Transverse colon (tissue), 4 donors: ENCODE data around the gene USP28. TPM values are rescaled to one million over a fixed set of nuclear protein-coding genes. Genes with fewer than 3 reads are reported as not detected.
A peak's percentile ranks its signal among the peaks of the same experiment; 100 is the strongest.

Experiments used
- DNase-seq: peaks from one replicate; pipeline ENCODE4 v3.0.0-alpha.2; 2019
- H3K27ac ChIP-seq, 4 donors: fragments of 200-600 bp; sonication (generic); 2 replicates each; pipeline ENCODE4 v1.5.1; 2016 to 2018; ENCODE audit warnings: inconsistent platforms in 4 of 4
- H3K27me3 ChIP-seq: fragments of 200-600 bp; sonication (generic); 2 replicates; pipeline ENCODE4 v1.5.1; 2017; ENCODE audit warnings: inconsistent platforms
- H3K36me3 ChIP-seq, 4 donors: fragments of 200-600 bp; sonication (generic); 2 replicates each; pipeline ENCODE4 v1.5.1; 2017 to 2019; ENCODE audit warnings: inconsistent platforms in 4 of 4
- H3K4me1 ChIP-seq, 4 donors: fragments of 200-600 bp; sonication (generic); 2 replicates each; pipeline ENCODE4 v1.5.1; 2017 to 2020; ENCODE audit warnings: inconsistent platforms in 4 of 4
- H3K4me3 ChIP-seq, 4 donors: fragments of 200-600 bp; sonication (generic); 1 replicate in 1 of 4; 2 replicates in 3 of 4; pipeline versions ENCODE4 v1.5.1 to v1.6.1; 2017 to 2019; ENCODE audit warnings: inconsistent platforms in 4 of 4
- H3K9me3 ChIP-seq, 2 donors: fragments of 200-600 bp; sonication (generic); 2 replicates each; pipeline ENCODE4 v1.5.1; 2017 to 2019; ENCODE audit warnings: inconsistent platforms in 2 of 2
- CTCF ChIP-seq, 5 experiments: fragments of 200-600 bp in 3 of 5; fragments of 450-650 bp in 2 of 5; sonication (generic) in 3 of 5; IDR thresholded peaks; 1 replicate in 2 of 5; 2 replicates in 3 of 5; pipeline ENCODE4 v1.5.1; 2016 to 2017; ENCODE audit warnings: antibody characterized with exemption in 5 of 5, inconsistent platforms in 3 of 5, mild to moderate bottlenecking in 2 of 5, moderate library complexity in 1 of 5
- EP300 ChIP-seq: sonication (generic); formaldehyde crosslinking; IDR thresholded peaks from one replicate; pipeline ENCODE4 v1.6.1; 2017; ENCODE audit warnings: antibody characterized with exemption, low read depth
- POLR2A ChIP-seq: fragments of 450-650 bp; IDR thresholded peaks from one replicate; pipeline ENCODE4 v1.6.1; 2016; ENCODE audit warnings: antibody characterized with exemption, mild to moderate bottlenecking, moderate library complexity
- POLR2AphosphoS5 ChIP-seq, 3 donors: sonication (generic); formaldehyde crosslinking; IDR thresholded peaks; one replicate each; pipeline ENCODE4 v1.6.1; 2016; ENCODE audit warnings: antibody characterized with exemption in 3 of 3
- WGBS, 2 donors: methylation state at CpG; one replicate each; pipeline ENCODE4 v1.1.5; 2018; ENCODE audit warnings: low coverage in 1 of 2; 5-methylcytosine and 5-hydroxymethylcytosine counted together
- in situ Hi-C, 4 donors: fragments of 200-750 bp; cut with MboI; loops; one replicate each; pipeline versions ENCODE4 v1.15.0 to v1.15.1; 2017; ENCODE audit warnings: low sequenced_read_pairs in 3 of 4, low pct_ligation_motif_present in 1 of 4, low pct_unique_long_range_greater_than_20kb in 1 of 4
- intact Hi-C: fragments of 100-400 bp; cut with DNase I; formaldehyde crosslinking; loops from one replicate; pipeline ENCODE4 v1.15.1; 2023; ENCODE audit warnings: low total_unique reads
- total RNA-seq, 4 donors: library from RNA; depleted of rRNA; stranded (reverse); fragments of >200 nt; gene quantifications; one replicate each; pipeline ENCODE4 v1.1.0, GENCODE V29; 2016

USP28 gene
- total RNA-seq, 4 donors from 2014 or later, result 10.1 to 28.3 (median 19.0) TPM

- no peaks in the 10 kb centered on the region for H3K4me1 ChIP-seq
- TF ChIP-seq POLR2A (no peak), CTCF (IDR thresholded peaks at IDR 0.05) (no peak), EP300 (no peak)
- no peaks in the 10 kb centered on the region for H3K27me3 ChIP-seq
- H3K36me3 ChIP-seq, result no peaks in the 10 kb centered on the region
- no peaks in the 10 kb centered on the region for H3K9me3 ChIP-seq
- peak overlapping the region in 1 of 4 donors; percentile 8 for H3K27ac ChIP-seq
- WGBS, 2 donors, result 35 to 50% methylated on average over 8 to 11 of the region's 11 CpGs
- in situ Hi-C loops (no loop called here), intact Hi-C loops (no loop called here)
- H3K4me3 ChIP-seq, result no peak overlapping the region
- DNase-seq, result no peak
These were observed 97.1 kb downstream of the USP28 start for GRCh38 chr11:113778111-113778910.

- Histone ChIP-seq H3K27ac (peak overlapping the region; percentile 83 to 91 (median 86)), H3K4me3 (peak overlapping the region in 3 of 4 donors; percentile 77 to 92 (median 90)), H3K4me1 (peaks cover 6 to 12% (median 9%) of the 10 kb centered on the region in 4 donors), H3K9me3 (no peaks in the 10 kb centered on the region), H3K36me3 (no peaks in the 10 kb centered on the region), H3K27me3 (no peaks in the 10 kb centered on the region)
- in situ Hi-C loops, result no loop called here
- intact Hi-C loops, result no loop called here
- TF ChIP-seq POLR2AphosphoS5 (IDR thresholded peaks at IDR 0.05) (no peak), POLR2A (no peak), CTCF (IDR thresholded peaks at IDR 0.05) (no peak), EP300 (no peak)
- DNase-seq, result no peak
- WGBS, 2 donors, result 0% methylated on average over 1 of the region's 1 CpG
These were observed 101.2 kb downstream of the USP28 start for GRCh38 chr11:113774174-113774503.

GRCh38 chr11:113773416-113774173, 101.8 kb downstream of the USP28 start, which contains the start of gene ZW10:
ZW10 (minus strand) TSS chr11:113773692; CDS start chr11:113773666, 26 bp downstream.
- no peaks in the 10 kb centered on the region for H3K9me3 ChIP-seq
- no peaks in the 10 kb centered on the region for H3K36me3 ChIP-seq
- peaks cover 6 to 12% (median 9%) of the 10 kb centered on the region in 4 donors for H3K4me1 ChIP-seq
- peak within 1 kb of the TSS; percentile 60 to 92 (median 84) for H3K4me3 ChIP-seq
- 0% methylated on average over 7 to 41 of the region's 46 CpGs for WGBS, 2 donors
- TF ChIP-seq POLR2A (peak; percentile 51), CTCF (IDR thresholded peaks at IDR 0.05) (peak; percentile 80 to 88 (median 87)), EP300 (no peak), POLR2AphosphoS5 (IDR thresholded peaks at IDR 0.05) (peak; percentile 70 to 74 (median 74))
- intact Hi-C loops (no loop called here), in situ Hi-C loops (no loop called here)
- peak; percentile 98 for DNase-seq
- no peaks in the 10 kb centered on the region for H3K27me3 ChIP-seq
- H3K27ac ChIP-seq, result peak within 1 kb of the TSS; percentile 83 to 91 (median 86)

- no peaks in the 10 kb centered on the region for H3K27me3 ChIP-seq
- peaks cover 0 to 3% (median under 1%) of the 10 kb centered on the region in 4 donors for H3K36me3 ChIP-seq
- intact Hi-C loops, result no loop called here
- in situ Hi-C loops, result no loop called here
- peak; percentile 29 for DNase-seq
- TF ChIP-seq CTCF (IDR thresholded peaks at IDR 0.05), result no peak
- no peak for TF ChIP-seq POLR2AphosphoS5 (IDR thresholded peaks at IDR 0.05)
- no peak for TF ChIP-seq POLR2A
- no peak for TF ChIP-seq EP300
- no peaks in the 10 kb centered on the region for H3K9me3 ChIP-seq
- peaks cover 6 to 12% (median 9%) of the 10 kb centered on the region in 4 donors for H3K4me1 ChIP-seq
- WGBS, 2 donors, result 0% methylated on average over 10 of the region's 10 CpGs
- peak overlapping the region; percentile 83 to 91 (median 86) for H3K27ac ChIP-seq
- peak overlapping the region; percentile 60 to 92 (median 84) for H3K4me3 ChIP-seq
These were observed 102.3 kb downstream of the USP28 start for GRCh38 chr11:113773092-113773415.
